Heart left ventricle (tissue), 13 donors: Measurements from ENCODE around the gene RASL10A.

Experiments used
- POLR2A ChIP-seq, 2 donors: fragments of 450-650 bp; IDR thresholded peaks; one replicate each; pipeline ENCODE4 v1.6.1; 2017; ENCODE audit warnings: antibody characterized with exemption in 2 of 2, mild to moderate bottlenecking in 2 of 2, moderate library complexity in 2 of 2
- TF ChIP-seq, protein P1 (sequence below), 12 donors: fragments of 200-600 bp; sonication (generic) in 4 of 12; IDR thresholded peaks; one replicate each; pipeline versions ENCODE4 v1.5.0 to v1.8.0; 2018 to 2022; ENCODE audit warnings: antibody characterized with exemption in 12 of 12, mild to moderate bottlenecking in 5 of 12
- donor health status: ischemic (EF 13 %, LVEDD 7.1; RV severe dilation, severe dysfunction).
- donor health status: DM: no; HTN: yes; CAD: no.
- donor health status: DM: no; HTN: no; CAD: no.
- donor health status: ischemic (EF 25% LVEDD 6.9; RV normal size, moderate dysfunction).
- donor health status: ischemic (EF 25% LVEDD 5.7; RV mildly dilated, moderate dysfunction).
- donor health status: ischemic (EF 35%, LVEDD 5.7; RV mildly dilated, moderate dysfunction).
- donor health status: nonischemic (EF 11% LVEDD 7.7; RV severe dilation, severe dysfunction).
- donor health status: DM: yes; HTN: yes; CAD: no.
- donor health status: PGD.
- donor health status: ischemic (EF 29% LVEDD 5.4; RV normal size, mild dysfunction).
- donor health status: nonischemic (EF 23%, LVEDD 6.1; RV moderate dilation, normal function).

DNA sequence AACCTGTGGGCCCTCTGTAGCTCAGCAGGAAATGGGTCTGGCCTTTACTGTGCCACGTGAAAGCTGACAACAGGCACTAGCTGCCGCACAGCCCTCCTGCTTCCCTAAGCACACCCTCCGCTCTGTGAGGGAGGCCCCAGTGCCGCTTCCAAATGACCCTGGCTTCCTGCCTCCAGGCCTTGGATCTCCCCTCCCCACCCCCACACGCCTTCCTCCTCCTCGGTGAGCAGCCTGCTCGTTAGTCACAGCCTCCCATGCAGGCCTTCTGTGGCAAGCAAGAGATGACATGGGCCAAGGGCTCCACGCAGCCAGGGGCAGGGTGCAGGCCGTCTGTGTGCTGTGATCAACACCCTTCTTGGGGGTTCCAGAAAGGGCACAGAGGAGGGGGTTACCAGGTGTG is 15.3 kb upstream of the RASL10A start:
- TF ChIP-seq, protein P1, sequence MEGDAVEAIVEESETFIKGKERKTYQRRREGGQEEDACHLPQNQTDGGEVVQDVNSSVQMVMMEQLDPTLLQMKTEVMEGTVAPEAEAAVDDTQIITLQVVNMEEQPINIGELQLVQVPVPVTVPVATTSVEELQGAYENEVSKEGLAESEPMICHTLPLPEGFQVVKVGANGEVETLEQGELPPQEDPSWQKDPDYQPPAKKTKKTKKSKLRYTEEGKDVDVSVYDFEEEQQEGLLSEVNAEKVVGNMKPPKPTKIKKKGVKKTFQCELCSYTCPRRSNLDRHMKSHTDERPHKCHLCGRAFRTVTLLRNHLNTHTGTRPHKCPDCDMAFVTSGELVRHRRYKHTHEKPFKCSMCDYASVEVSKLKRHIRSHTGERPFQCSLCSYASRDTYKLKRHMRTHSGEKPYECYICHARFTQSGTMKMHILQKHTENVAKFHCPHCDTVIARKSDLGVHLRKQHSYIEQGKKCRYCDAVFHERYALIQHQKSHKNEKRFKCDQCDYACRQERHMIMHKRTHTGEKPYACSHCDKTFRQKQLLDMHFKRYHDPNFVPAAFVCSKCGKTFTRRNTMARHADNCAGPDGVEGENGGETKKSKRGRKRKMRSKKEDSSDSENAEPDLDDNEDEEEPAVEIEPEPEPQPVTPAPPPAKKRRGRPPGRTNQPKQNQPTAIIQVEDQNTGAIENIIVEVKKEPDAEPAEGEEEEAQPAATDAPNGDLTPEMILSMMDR (IDR thresholded peaks at IDR 0.05), result no peak
- TF ChIP-seq POLR2A (IDR thresholded peaks at IDR 0.05), result no peak
